NCI-H446 treated with DMSO at 0.1 percent for 48 hours (cell line): ENCODE results near the gene NRF1.
"Not testable (repeated sequence)": the region's sequence is repeated elsewhere in the genome, so short reads cannot be mapped to it uniquely, and the experiment has no call there.

ENCODE experiments used
- DNase-seq: peaks from one replicate; lab custom pipeline; 2025; lab: John Stamatoyannopoulos, UW

NRF1 gene

GRCh38 chr7:129782818-129783583, 171.5 kb downstream of the NRF1 start:
- DNase-seq: no peak

GRCh38 chr7:129783584-129783919, 172.0 kb downstream of the NRF1 start:
- DNase-seq: no peak

- DNase-seq: no peak
Observed at GRCh38 chr7:129784437-129784782, 172.9 kb downstream of the NRF1 start.

GRCh38 chr7:129784783-129785684, 173.5 kb downstream of the NRF1 start:
- DNase-seq: no peak

GRCh38 chr7:129785685-129786514, 174.4 kb downstream of the NRF1 start:
- DNase-seq: no peak

GRCh38 chr7:129786825-129787563, 175.5 kb downstream of the NRF1 start:
- DNase-seq: no peak

GRCh38 chr7:129789000-129789399, 177.5 kb downstream of the NRF1 start:
- no peak for DNase-seq

- DNase-seq: no peak
Observed at GRCh38 chr7:129789652-129790051, 178.1 kb downstream of the NRF1 start.

- no peak for DNase-seq
Observed at GRCh38 chr7:129790136-129790535, 178.6 kb downstream of the NRF1 start.

- DNase-seq: no peak
Observed at GRCh38 chr7:129792721-129793120, 181.2 kb downstream of the NRF1 start.

GRCh38 chr7:129793506-129794310, 182.2 kb downstream of the NRF1 start:
- no peak for DNase-seq

GRCh38 chr7:129794461-129794860, 182.9 kb downstream of the NRF1 start:
- DNase-seq: not testable (repeated sequence)

- no peak for DNase-seq
Observed at GRCh38 chr7:129796186-129796775, 184.8 kb downstream of the NRF1 start.

- DNase-seq: no peak
Observed at GRCh38 chr7:129797214-129797789, 185.8 kb downstream of the NRF1 start.

- DNase-seq: no peak
Observed at GRCh38 chr7:129798616-129799349, 187.3 kb downstream of the NRF1 start.

GRCh38 chr7:129799350-129799955, 187.9 kb downstream of the NRF1 start:
- no peak for DNase-seq

GRCh38 chr7:129800901-129801300, 189.4 kb downstream of the NRF1 start:
- DNase-seq: no peak

- DNase-seq: no peak
Observed at GRCh38 chr7:129801882-129802281, 190.4 kb downstream of the NRF1 start.

GRCh38 chr7:129803546-129804081, 192.1 kb downstream of the NRF1 start:
- DNase-seq: no peak
